Stimulated activated CD4-positive, alpha-beta T cell treated with anti-CD3 and anti-CD28 coated beads, Interleukin-1b, Interleukin-23, amount 100 ng/mL, for 4 hours (primary cell): Measurements from ENCODE around the gene HECTD1.
"Not testable (repeated sequence)": the region's sequence is repeated elsewhere in the genome, so short reads cannot be mapped to it uniquely, and the experiment has no call there.

Source experiments
- DNase-seq, 2 donors: peaks; one replicate each; pipeline ENCODE4 v3.0.0-alpha.2; 2020; ENCODE audit warnings: low read depth in 2 of 2

The HECTD1 gene

GRCh38 chr14:31228533-31228932, 20.9 kb upstream of the HECTD1 start:
- DNase-seq: no peak

- no peak for DNase-seq
Observed at GRCh38 chr14:31224808-31225207, 17.2 kb upstream of the HECTD1 start.

- no peak for DNase-seq
Observed at GRCh38 chr14:31223331-31223730, 15.7 kb upstream of the HECTD1 start.

GRCh38 chr14:31222834-31223233, 15.2 kb upstream of the HECTD1 start:
- no peak for DNase-seq

GRCh38 chr14:31221266-31221665, 13.7 kb upstream of the HECTD1 start:
- no peak for DNase-seq

GRCh38 chr14:31219169-31219568, 11.6 kb upstream of the HECTD1 start:
- DNase-seq: no peak

GRCh38 chr14:31216359-31216758, 8.8 kb upstream of the HECTD1 start:
- no peak for DNase-seq

- no peak for DNase-seq
Observed at GRCh38 chr14:31212893-31213292, 5.3 kb upstream of the HECTD1 start.

- DNase-seq: no peak
Observed at GRCh38 chr14:31209605-31210004, 2.0 kb upstream of the HECTD1 start.

GRCh38 chr14:31208546-31209424, 1.2 kb upstream of the HECTD1 start:
- DNase-seq: peak in 1 of 2 donors; percentile 14

GRCh38 chr14:31207287-31207754, 272 bp downstream of the HECTD1 start:
- DNase-seq: no peak

GRCh38 chr14:31206536-31207286, 882 bp downstream of the HECTD1 start:
- DNase-seq: peak; percentile 13 to 41

GRCh38 chr14:31205681-31206535, 1.7 kb downstream of the HECTD1 start:
- DNase-seq: no peak

GRCh38 chr14:31204593-31205534, 2.7 kb downstream of the HECTD1 start:
- no peak for DNase-seq

- DNase-seq: not testable (repeated sequence)
Observed at GRCh38 chr14:31203899-31204592, 3.5 kb downstream of the HECTD1 start.

- no peak for DNase-seq
Observed at GRCh38 chr14:31203414-31203742, 4.2 kb downstream of the HECTD1 start.

- DNase-seq: no peak
Observed at GRCh38 chr14:31201111-31201510, 6.5 kb downstream of the HECTD1 start.

- no peak for DNase-seq
Observed at GRCh38 chr14:31200702-31200990, 6.9 kb downstream of the HECTD1 start.

- no peak for DNase-seq
Observed at GRCh38 chr14:31197671-31198070, 9.9 kb downstream of the HECTD1 start.

GRCh38 chr14:31196839-31197492, 10.6 kb downstream of the HECTD1 start:
- no peak for DNase-seq
